HG02981 (cell line): Measurements from ENCODE around the gene FAM161B.
"Not testable (repeated sequence)": the region's sequence is repeated elsewhere in the genome, so short reads cannot be mapped to it uniquely, and the experiment has no call there.

Experiments
- ATAC-seq: cut with Tn5 transposase; IDR thresholded peaks from one replicate; pipeline ENCODE4 v1.9.1; 2021; ENCODE audit warnings: mild to moderate bottlenecking, moderate library complexity; ENCODE audit not compliant: unreplicated experiment

FAM161B gene, protein sequence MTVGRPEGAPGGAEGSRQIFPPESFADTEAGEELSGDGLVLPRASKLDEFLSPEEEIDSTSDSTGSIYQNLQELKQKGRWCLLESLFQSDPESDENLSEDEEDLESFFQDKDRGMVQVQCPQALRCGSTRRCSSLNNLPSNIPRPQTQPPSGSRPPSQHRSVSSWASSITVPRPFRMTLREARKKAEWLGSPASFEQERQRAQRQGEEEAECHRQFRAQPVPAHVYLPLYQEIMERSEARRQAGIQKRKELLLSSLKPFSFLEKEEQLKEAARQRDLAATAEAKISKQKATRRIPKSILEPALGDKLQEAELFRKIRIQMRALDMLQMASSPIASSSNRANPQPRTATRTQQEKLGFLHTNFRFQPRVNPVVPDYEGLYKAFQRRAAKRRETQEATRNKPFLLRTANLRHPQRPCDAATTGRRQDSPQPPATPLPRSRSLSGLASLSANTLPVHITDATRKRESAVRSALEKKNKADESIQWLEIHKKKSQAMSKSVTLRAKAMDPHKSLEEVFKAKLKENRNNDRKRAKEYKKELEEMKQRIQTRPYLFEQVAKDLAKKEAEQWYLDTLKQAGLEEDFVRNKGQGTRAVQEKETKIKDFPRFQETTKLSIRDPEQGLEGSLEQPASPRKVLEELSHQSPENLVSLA

DNA sequence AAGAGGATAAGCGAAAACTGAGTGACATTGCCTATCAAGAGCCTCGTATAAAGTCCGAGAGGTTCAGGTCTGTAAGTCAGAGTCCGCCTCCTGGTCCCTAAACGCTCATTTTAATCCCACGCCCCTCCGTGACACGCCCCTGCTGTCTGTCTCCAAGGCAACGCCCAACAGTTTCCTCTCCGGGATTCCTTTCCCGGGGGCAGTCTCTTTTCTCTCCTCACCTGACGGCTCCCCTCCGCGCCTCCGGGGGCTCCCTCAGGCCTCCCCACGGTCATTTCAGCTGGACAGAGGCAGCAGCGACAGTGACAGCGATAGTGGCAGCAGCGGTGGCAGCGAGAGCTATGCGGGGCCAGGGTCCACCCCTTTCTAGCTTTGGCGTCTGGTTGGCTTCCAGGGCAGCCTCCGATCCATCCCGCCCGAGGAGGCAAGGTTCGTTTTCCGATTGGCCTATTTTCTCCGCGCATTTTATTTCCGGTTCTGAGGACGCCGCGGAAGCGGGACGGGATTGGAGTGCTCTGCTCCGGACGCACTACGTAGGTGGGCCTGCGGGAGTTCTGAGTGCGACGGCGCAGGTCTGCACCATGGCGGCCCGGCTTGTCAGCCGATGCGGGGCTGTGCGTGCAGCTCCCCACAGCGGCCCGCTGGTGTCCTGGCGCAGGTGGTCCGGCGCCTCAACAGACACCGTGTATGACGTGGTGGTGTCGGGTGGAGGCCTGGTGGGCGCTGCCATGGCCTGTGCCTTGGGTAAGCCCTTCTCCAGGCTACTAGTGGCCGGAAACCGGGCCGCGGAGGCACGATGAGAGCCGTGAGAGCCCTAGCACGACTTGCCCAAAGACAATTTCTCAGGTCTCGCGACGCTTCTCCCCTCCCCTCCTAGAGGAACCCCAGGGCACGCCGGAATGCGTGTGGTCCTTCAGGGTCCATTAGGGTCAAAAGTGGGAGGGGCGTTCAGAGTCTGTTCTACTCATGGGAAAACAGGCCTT is at the start of gene FAM161B, which contains the start of gene COQ6:
TSS of gene FAM161B (minus strand) at position 343 of the 983 bp plus-strand sequence. CDS start at position 275, 68 bp downstream.
TSS of gene COQ6 (plus strand) at position 551 of the 983 bp plus-strand sequence. CDS start at position 582, 31 bp downstream.
- peak; percentile 85 for ATAC-seq

DNA sequence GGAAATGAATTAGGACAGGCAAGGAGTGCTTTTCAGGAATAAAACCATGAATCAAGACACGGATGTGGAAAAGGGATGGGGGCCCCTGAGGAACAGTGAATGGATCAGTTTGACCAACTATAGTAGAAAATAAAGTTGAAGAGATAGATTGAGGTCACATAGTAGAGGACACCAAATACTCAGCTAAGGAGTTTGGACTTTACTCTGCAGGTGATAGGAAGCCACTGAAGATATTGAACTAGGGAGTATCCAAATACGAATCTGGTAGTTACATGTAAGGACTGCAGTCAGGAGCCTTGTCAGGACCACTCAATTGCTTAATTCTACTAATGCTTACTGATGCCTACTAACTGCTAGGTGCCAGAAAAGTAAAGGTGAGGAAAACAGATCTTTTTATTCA is 48.8 kb upstream of the FAM161B start:
- no peak for ATAC-seq

DNA sequence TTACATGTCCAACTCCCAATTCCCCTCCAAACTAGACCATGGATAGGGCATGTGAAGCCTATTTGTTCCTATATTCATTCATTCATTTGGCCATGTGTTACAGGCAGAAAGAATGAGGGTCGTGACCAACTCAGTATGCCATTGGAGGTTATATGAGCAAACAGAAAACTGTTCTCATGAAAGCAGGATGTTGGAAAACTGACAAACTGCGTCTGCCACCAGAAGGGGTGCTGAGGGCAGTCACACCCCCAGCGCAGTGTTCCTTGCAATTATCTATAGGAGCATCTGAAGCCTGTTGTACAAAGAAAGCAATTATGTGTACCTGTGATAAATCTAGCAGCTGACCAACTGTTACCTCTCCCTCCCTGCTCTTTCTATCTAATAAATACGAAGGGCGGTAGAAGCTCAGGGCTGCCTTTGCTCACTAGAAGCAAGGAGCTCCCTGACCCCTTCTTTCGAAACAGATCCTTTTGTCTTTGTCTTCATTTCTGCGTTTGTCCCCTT is 48.1 kb upstream of the FAM161B start:
- ATAC-seq: no peak

DNA sequence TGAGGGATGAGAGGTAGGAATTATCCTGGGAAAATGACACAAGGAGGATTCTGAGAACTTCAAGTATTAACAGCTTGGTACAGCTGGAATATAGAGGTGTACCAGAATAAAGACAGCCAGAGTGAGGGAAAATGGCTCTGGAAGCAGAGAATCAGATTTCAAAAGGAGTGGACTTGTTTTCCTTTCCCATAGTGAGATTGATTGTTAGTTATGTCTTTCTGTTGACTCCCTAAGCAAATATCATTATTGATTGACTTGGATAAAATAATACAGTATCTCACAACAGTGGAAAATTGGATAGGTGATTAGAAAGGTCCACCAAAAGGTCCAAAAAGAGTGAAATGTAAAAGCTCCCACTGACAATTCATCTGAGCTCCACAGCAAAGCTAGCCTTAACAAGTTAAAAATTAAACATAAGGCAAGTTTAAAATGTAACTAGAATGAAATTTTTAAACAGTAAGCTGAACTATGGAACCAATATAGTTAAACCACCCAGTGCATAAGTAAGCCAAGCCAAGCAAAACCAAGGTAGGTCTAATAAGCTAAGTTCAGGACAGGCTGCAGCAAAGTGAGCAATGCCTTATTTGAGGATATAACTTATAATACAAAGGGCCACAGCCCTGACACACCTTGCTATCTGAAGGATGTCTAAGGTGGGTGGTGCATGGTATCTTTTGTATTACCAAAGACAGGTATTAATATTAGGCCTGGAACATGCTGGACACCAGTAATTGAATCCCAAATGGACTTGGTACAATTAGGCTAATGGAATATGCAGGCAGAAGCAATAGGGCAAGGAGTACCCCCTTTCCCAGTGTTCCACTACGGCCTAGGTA is 47.4 kb upstream of the FAM161B start:
- no peak for ATAC-seq

DNA sequence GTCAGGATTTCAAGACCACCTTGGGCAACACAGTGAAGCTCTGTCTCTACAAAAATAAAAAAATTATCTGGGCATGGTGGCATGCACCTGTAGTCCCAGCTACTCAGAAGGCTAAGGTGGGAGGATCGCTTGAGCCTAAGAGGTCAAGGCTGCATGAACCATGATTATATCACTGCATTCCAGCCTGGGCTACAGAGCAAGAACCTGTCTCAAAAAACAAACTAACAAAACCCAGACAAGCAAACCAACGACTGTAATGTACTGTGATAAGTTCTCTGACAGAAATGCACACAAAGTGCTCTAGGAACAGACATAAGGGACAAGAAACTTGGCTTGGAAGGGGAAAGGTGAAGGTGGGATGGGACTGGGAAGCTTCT is 46.8 kb upstream of the FAM161B start:
- no peak for ATAC-seq

DNA sequence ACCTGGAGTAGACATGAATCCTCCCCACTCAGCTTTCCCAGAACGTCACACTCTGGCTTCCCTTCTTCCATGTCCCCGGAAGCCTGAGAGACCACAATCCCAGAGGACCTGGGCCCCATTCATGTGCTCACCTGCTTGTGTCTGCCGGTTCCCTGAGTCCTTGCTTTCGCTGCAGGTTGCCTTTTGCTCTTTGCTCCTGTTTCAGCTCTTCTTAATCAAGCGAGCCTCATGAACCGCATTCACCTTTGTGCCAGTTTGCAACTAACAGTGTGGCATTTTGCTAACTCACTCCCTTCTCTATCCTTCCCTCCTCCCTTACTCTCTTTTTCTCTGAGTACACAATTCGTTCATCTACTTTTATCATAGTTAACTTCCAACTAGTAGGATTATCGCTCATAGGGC is 46.1 kb upstream of the FAM161B start:
- no peak for ATAC-seq

DNA sequence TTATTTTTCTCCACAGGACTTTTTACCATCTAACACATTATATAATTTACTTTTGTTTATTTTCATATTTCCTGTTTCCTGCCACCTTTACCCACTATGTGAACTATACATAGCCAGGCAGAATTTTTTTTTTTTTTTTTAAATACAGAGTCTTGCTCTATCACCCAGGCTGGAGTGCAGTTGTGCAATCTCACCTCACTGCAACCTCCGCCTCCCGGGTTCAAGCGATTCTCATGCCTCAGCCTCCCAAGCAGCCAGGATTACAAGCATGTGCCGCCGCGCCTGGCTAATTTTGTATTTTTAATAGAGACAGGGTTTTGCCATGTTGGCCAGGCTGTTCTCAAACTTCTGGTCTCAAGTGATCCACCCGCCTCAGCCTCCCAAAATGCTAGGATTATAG is 45.0 kb upstream of the FAM161B start:
- ATAC-seq: not testable (repeated sequence)

DNA sequence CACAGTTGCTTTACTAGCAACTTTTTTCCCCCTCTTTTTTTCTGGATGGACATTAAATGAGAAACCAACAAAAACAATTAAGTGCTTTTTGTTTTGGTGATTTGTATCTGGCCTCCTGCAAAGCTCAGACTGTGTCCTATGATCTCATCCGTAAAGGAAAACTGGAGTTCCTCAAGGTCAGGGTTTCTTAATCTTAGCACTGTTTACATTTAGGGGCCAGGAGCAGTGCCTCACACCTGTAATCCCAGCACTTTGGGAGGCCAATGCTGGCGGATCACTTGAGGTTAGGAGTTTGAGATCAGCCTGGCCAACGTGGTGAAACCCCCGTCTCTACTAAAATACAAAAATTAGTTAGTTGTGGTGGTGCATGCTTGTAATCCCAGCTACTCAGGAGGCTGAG is 41.2 kb upstream of the FAM161B start:
- no peak for ATAC-seq

DNA sequence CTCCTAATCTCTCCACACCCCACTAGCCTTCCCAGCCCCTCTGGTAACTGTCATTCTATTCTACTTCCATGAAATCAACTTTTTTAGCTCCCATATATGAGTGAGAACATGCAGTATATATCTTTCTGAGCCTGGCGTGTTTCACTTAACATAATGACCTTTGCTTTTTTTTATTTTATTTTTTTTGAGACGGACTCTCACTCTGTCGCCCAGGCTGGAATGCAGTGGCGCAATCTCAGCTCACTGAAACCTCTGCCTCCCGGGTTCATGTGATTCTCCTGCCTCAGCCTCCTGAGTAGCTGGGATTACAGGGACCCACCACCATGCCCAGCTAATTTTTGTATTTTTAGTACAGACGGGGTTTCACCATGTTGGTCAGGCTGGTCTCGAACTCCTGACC is 38.8 kb upstream of the FAM161B start:
- ATAC-seq: not testable (repeated sequence)

DNA sequence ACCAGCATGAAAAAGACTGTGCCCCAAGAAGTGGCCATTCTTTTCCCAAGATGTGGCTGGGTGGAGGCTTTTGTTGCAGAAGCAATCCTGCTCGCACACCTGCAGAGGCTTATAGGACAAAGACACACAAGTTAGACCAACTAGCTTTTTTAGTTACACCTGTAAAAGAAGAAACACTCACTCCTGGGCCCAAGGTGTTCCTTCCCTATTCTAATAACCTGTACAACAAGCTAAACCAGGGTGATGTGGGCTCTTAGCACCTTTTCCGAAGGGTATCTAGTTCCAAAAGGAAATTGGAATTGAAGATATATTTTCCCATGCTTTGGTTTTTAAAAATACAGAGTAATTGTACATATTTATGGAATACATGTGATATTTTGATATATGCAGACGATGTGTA is 38.2 kb upstream of the FAM161B start:
- no peak for ATAC-seq

DNA sequence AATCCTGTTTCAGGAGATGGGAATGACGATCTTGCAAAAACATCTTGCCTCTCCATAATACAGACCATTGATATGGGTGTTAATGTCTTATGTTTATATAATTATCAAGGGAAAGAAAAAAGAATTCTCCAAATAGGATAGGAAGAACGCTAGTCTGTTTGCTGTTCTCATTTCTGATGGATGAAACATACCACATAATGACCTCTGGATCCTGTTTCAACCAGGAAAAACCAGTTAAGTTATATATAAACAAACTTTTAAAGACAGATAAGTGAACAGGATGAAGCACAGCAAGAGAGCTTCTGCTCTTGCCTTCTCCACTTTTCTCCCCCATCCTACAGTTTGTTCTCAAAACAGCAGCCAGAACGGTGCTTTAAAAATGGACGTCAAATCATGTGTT is 28.0 kb upstream of the FAM161B start:
- no peak for ATAC-seq

DNA sequence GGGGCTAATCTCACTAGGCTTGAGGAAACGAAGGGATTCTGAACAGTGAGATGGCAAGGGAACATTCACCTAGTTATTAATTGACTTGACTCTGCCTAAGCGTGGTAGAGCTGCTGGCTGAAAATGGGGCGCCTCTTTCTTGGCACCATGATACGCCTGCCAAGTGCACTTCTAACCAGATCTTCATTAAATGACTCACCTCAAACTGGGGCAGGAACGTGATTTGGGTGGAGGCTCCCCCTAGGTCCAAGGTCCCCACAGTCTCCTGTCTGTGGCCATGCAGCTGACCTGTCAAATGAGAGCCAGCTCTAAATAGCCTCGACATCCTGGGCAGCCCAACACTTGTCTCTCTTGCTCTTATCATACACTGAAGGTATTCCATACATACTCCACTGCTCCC is 26.2 kb upstream of the FAM161B start:
- ATAC-seq: no peak

DNA sequence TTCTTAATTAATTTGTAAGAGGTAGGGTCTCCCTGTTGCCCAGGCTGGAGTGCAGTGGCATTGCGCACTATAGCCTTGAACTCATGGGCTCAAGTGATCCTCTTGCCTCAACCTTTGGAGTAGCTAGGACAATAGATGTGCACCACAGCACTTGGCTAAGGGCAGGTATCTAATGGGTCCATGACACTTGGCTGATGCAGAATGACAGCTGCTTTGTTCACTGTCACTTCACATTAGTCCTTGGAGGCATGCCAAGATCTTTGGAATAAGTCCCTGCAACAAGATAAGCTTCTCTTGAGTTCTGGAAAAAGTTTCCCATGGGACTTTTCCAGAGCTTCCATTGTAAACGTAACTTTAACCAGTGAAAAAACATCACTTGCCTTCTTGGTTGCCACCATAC is 23.6 kb upstream of the FAM161B start:
- no peak for ATAC-seq

DNA sequence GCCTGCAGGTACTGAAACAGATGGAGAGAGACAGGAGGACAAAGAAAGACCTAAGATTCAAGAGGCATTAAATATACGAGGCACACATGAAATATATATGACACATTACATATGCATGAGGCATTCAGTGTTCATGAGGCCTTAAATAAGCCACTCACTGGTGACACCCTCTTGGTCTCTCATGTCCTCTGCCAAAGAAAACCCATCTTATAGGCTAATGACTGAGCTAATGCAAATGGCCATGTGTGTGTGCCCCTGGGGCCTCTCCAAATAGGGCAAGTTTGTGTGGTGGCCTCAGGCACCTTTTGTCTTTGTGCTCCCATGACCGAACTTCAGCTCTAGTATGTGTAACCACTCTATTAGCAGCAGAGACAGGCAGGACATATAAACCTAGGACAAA is 19.0 kb upstream of the FAM161B start:
- ATAC-seq: no peak

DNA sequence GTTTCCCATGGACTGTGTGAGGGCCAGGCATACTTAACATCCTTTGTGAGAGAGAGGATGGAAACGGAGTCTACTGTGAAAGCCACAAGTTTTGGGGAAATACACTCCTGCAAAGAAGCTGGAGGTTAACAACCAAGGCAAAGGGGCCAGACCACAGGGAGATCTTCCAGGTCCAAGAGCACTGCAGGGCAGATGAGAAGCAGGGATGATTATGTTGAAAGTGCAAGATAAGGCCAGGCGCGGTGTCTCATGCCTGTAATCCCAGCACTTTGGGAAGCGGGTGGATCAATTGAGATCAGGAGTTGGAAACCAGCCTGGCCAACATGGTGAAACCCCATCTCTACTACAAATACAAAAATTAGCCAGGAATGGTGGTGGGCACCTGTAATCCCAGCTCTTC is 15.3 kb upstream of the FAM161B start:
- no peak for ATAC-seq

DNA sequence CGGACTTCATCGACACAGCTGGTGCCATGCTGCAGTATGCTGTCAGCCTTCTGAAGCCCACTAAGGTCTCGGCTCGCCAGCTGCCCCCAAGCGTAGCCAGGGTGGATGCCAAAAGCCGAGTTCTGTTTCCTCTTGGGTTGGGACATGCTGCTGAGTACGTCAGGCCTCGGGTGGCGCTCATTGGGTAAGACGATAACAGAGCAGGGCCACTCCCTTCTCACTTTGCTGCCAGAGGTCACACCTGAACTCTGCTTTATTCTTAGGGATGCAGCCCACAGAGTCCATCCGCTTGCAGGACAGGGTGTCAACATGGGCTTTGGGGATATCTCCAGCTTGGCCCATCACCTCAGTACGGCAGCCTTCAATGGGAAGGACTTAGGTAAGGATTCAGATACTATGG is 11.3 kb upstream of the FAM161B start:
- ATAC-seq: no peak

DNA sequence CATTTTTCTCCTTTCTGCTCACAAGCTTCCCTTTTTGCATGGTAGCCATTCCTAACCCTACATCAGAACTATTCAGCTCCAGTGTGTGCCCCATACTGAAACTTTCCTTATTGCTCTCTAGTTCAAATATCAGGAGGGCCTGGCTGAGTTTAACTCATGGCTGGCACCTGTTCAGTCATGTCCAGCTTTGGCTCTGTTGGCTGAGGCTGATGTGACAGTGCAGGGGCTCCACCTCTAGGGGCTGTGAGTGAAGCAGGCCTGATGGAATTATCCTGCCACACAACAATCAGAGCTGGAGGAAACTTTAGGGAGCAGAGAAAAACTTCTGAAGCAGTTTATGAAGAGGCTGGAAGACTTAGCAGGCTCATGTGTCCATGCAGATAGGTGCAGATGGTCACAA is 8.7 kb upstream of the FAM161B start:
- ATAC-seq: no peak

DNA sequence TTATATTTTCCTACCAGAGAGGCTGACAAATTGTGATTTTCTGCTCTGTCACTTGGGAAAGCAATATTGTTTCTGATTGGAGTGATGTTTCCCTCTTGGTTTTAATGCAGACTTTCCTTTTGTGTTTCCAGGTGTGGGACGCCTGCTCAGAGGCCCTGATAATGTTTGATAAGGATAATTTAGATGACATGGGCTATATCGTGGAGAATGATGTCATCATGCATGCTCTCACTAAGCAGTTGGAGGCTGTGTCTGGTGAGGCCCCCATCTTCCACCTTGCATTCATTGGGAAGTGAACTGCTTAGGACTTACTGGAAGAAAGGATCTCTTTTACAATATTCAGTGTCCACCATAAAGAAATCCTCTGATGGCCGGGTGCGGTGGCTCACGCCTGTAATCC is 5.8 kb upstream of the FAM161B start:
- ATAC-seq: no peak

DNA sequence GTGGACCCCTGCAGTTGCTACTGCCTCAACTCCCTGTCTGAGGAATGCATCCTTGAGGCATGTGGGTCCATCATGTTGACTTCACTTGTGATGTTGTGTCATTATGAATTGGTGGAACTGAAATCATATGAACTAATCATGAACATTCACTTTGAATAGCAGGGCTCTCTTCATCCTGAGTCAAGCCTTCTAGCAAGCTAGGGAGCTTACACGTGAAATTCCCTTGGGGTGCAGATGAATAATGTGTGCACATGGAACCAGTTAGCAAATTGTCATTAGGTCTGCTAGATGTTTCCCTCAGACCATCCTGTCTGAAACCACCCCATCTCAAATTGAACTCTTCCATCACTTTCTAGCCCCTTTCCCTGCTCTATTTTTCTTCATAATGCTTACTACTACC is 3.8 kb upstream of the FAM161B start:
- ATAC-seq: no peak

DNA sequence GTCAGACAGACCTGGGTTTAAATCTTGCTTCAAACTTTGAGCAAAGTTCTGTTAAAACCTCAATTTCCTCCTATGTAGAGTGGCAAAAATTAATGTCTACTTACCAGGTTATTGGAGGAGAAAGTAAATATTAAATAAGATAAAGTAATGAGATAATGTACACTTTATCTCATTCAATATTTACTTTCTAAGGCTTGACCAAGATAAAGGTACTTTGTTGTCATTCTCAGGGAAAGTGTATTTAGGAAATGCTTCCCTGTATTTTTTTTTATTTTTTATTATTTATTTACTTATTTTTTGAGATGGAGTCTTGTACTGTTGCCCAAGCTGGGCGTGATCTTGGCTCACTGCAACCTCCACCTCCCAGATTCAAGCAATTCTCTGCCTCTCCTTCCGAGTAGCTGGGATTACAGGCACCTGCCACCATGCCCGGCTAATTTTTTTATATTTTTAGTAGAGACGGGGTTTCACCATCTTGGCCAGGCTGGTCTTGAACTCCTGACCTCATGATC is 4.7 kb downstream of the FAM161B start:
- no peak for ATAC-seq
